GM19395 (cell line): ENCODE measurements around the gene YPEL3.
A peak's percentile ranks its signal among the peaks of the same experiment; 100 is the strongest.

Source experiments
- ATAC-seq: cut with Tn5 transposase; IDR thresholded peaks from one replicate; pipeline ENCODE4 v1.9.1; 2021; ENCODE audit warnings: mild to moderate bottlenecking, moderate library complexity; ENCODE audit not compliant: unreplicated experiment

The YPEL3 gene

DNA sequence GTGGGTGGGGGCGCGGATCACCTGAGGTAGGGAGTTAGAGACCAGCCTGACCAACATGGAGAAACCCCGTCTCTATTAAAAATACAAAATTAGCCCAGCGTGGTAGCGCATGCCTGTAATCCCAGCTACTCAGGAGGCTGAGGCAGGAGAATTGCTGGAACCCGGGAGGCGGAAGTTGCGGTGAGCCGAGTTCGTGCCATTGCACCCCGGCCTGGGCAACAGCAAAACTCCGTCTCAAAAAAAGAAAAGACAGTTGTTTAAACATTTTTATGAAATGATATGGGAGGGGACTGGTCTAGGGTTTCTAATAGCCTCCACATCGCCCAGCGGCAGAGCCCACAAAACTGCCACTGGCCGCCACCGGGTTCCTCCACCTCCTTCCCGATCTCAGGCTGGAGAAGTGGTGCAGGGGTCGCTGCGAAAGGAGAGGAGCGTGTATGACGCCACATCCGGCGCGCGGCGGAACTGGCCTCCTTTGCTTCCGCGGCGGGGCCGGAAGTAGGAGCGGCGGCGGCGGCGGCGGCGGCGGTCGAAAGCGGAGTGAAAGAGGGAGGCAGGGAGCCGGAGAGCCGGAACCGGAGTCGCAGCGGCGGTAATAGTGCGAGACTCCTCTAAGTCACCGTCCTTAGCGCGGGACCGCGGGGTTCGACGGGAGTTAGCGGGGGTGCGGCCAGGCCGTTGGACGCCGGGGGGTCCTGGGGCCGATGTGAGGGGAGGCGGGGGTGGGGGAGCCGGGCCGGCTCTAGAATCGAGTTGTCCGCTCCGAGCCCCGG, 20.3 kb downstream of the YPEL3 start, which contains the start of gene PPP4C:
Gene PPP4C (plus strand): TSS at position 492 of the 773 bp plus-strand sequence. CDS start 384 bp downstream, outside the sequence.
- peak; percentile 73 for ATAC-seq

DNA sequence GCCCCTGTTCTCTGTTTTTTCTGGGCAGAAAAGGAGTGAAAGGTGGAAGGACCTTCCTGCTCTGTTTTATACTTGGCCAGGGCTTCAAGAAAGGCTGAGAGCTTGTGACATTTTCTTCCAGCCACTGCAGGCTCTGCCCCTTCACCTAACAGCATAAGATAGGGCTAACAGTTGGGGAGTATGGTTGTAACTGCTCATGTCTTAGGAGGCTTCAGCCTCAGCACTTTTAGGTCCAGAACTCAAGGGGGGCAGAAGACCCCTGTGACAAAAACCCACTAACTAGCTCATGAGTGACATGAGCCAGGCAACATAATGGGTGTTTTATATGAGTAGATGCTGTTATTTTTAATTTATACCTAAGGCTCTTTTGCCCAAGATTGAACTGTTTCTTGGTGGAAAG, 25.5 kb downstream of the YPEL3 start:
- no peak for ATAC-seq

DNA sequence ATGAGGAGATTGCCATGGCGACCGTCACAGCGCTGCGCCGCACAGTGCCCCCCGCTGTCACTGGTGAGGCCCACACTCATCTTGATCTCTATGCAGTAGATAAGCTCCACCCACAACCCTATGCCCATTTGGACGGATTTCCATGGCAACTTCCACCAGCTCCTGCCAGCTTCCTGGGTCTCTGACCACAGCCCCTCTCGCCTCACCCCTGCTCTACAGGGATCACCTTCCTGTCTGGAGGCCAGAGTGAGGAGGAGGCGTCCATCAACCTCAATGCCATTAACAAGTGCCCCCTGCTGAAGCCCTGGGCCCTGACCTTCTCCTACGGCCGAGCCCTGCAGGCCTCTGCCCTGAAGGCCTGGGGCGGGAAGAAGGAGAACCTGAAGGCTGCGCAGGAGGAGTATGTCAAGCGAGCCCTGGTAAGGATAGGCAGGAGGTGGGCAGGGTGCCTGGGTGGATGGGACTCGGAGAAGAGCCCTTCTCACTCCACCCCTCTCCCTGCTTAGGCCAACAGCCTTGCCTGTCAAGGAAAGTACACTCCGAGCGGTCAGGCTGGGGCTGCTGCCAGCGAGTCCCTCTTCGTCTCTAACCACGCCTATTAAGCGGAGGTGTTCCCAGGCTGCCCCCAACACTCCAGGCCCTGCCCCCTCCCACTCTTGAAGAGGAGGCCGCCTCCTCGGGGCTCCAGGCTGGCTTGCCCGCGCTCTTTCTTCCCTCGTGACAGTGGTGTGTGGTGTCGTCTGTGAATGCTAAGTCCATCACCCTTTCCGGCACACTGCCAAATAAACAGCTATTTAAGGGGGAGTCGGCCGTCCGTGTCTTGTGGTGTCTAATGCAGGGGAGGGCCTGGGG, 26.2 kb downstream of the YPEL3 start:
- no peak for ATAC-seq

DNA sequence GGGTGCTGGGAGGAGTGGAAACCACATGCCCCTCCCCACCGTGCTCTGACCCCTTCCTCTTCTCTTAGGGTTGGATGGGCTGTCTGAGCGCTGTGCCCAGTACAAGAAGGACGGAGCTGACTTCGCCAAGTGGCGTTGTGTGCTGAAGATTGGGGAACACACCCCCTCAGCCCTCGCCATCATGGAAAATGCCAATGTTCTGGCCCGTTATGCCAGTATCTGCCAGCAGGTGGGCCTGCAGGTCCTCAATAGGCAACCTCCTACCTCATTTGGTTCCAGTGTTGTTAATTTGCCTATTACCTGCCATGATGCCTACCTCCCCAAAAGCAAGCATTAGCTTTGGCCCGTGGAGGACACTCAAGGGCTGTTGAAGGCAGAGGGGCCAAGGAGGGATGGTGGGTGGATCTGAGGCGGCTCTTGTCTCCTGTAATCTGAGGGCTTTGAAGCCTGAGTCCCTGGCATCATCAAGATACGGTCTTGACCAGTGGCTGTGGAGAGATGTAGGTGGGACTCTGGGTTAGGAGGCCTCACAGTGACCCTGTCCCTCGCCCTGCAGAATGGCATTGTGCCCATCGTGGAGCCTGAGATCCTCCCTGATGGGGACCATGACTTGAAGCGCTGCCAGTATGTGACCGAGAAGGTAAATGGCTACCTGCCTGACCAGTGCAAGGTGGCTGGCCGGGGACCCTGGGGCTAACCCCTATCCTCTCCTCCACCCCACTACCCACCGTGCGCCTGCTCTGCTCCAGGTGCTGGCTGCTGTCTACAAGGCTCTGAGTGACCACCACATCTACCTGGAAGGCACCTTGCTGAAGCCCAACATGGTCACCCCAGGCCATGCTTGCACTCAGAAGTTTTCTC, 27.0 kb downstream of the YPEL3 start:
- no peak for ATAC-seq

DNA sequence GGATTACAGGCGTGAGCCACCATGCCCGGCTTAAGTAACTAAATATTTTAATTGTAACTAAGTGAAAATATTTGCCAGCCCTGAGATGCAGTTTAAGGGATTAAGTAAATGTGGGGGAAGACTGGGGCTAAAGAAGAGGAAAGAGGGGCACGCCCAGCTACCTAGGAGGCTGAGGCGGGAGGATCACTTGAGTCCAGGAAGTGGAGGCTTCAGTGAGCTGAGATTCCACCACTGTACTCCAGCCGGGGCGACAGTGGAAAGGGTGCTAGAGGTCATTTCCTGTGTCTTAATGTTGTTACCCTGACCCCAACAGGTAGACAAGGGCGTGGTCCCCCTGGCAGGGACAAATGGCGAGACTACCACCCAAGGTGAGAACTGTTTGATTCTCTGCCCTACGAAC, 27.7 kb downstream of the YPEL3 start:
- no peak for ATAC-seq

DNA sequence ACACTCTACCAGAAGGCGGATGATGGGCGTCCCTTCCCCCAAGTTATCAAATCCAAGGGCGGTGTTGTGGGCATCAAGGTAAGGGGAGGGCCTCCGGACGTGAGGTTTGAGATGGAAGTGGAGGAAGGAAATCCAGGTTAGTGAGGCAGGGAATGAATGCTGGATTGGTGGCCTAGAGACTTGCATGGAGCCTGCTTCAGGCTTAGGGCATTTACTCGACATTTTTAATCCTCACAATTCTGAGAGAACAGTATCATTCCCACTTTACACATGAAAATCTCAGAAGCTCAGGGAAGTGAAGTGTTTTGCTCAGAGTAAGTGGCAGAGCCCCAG, 28.5 kb downstream of the YPEL3 start:
- ATAC-seq = no peak

DNA sequence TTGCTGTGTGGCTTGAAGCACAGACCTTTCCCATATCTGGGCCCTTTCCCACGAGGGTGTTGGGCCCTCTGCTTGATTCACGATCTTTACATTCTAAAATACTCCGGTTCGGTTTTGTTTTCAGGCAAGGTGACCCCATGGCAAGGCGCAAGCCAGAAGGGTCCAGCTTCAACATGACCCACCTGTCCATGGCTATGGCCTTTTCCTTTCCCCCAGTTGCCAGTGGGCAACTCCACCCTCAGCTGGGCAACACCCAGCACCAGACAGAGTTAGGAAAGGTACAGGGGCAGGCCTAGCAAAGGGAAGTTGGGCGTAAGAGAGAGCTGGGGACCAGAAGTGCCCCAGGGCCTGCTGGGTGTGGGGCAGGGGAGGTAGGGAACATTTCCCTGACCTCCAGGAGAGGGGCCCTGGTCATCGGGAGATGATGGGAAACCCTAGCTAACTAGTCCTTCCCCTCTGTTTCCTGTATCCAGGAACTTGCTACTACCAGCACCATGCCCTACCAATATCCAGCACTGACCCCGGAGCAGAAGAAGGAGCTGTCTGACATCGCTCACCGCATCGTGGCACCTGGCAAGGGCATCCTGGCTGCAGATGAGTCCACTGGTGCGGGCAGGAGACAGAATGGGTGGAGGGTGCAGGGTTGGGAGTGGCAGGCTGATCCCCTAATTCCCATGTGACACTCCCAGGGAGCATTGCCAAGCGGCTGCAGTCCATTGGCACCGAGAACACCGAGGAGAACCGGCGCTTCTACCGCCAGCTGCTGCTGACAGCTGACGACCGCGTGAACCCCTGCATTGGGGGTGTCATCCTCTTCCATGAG, 29.0 kb downstream of the YPEL3 start:
- ATAC-seq = no peak

DNA sequence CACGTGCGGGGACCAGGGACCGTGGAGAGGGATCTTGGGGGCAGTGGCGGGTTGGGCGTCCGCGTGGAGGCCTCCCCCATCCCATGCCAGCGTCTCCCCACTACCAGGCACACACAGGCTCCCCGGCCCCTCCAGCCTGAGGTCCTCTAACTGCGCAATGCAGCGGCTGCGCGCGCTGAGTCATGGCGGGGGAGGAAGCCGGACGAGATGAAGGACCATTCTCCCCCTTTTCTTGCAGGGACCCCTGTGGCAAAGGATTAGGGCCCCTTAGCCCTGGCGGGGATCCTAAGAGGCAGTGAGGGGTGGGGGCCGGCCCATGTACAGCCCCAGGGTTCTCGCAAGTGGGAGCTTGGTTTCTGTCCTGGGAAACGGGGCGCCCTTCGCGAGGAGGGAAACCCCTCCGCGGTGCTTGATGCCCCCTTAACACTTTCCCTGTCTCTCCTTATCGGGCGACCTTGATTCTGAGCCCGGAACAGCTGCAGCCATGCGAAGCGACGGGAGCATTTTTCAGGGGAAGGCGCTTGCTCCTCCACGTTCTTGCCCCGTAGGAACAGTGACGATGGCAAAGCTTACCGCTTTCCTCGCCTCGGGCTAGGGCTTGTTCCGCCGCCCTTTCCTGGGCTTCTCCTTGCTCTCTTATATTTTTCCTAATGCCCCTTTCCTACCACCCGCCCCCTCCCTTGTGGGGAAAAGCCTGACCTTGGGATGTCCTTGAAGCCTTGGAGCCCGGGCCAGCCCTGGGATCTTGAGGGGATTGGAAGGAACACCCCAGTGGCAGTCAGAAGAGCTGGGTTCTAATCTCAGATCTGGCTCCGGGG, 29.9 kb downstream of the YPEL3 start:
- ATAC-seq = peak; percentile 6

DNA sequence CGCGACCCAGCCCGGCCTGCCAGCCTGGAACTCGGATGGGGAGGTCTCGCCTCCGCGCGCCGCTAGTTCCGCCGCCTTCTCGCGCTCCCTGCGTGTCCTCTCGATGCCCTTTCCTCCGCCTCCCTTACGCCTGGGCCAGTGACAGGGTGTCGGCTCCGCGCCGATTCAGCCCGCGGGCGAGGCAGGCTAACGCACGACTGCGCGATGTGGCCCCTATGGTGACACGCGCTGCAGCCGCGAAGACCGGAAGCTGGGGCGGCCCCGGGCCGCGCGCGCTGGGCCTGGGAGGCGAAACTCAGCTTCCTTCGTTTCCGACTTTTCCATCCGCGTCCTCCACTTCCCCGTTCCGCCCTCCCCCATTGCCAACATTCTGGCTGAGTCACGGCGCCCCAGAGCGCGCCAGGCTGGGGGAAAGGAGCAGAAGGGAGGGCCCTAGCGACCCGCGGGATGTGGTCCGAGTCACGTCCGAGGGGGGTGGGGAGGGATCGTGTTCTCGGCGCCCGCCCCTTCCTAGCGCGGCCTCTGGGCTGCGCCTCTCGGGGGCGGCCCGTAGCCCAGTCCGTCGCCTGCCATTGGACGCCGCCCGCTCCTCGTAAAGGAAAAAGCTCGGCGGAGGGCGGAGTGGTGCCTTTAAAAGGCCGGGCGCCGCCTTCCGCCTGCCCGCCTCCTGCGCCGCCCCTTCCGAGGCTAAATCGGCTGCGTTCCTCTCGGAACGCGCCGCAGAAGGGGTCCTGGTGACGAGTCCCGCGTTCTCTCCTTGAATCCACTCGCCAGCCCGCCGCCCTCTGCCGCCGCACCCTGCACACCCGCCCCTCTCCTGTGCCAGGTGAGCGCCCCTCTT, 30.7 kb downstream of the YPEL3 start, which contains the start of gene ALDOA:
Gene ALDOA (plus strand): TSS at position 659 of the 841 bp plus-strand sequence. CDS start 1,138 bp downstream, outside the sequence.
- ATAC-seq = peak; percentile 71

DNA sequence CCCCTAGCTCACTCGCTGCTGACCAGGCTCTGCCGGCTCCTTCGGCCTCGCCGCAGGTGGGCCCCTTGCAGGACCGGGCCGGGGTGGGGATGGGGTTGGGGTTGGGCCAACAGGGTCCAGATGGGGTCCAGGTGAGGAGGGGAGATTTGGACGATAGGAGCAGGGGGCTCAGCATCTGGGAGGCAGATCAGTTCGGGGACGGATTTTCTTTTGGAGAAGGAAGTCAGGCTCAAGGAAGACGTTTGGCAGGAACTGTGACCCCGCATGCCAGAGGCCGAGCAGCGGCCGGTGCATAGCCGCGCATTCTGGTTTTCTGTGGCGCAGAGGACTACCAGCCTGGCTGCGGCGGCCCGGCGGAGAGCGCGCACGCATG, 31.3 kb downstream of the YPEL3 start:
- ATAC-seq = peak; percentile 3

DNA sequence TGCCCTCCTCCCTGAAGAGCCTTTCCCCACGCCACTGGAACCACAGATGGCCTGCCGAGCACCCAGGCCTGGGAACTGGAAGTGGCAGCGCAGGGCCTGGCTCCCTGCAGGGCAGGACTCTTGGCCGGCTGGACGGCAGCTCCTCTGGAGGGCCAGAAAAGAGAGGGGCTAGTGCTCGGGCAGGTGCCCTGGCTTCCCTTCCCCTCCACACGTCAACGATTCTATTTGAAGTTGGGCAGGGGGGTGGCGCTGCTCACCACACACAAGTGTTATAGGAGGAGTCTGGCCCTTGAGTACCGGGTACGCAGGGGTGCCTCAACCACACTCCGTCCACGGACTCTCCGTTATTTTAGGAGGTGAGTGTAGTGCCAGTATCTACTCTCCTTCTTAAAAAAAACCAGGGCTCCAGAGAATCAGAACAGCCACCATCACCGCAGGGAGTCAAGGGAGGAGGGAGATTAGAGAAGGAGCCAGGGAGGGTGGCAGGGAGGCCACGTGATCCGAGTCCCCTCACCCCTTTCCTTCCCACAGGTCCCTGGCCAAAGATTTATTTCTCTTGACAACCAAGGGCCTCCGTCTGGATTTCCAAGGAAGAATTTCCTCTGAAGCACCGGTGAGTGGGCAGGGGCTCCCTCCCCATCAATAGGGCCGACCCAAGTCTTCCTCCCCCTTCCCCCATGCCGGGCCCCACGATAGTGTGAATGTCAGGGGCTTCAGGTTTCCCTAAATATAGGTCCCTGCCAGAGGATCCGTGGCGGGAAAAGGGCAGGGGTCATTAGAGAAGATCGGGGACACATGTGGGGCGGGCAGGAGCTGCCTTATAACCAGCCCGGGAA, 31.9 kb downstream of the YPEL3 start:
- ATAC-seq = no peak

DNA sequence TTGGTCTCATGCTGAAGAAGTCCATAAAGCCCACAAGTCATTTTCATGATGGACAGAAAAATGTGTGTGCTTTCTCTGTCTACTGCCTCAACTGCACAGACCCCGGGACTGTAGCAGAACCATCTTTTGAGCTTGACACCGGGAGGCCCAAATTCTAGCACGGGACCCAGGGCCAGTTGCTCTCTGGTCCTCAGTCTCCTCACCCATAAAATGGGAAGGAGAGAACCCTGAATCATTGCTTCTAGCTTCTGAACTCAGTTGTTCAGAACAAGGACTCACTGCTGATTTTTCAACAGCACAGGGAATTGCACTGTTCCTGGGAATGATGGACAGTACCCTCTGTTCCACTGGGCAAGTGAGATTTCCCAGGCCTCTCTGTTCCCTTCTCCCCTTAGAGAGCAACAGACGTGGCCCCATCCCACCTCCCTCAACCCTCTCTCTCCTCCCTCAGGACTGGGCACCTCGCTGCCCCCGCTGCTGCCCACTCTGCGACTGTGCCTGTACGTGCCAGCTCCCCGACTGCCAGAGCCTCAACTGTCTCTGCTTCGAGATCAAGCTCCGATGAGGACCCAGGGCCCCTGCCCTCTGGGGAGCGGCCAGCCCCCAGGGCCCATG, 32.6 kb downstream of the YPEL3 start:
- no peak for ATAC-seq

DNA sequence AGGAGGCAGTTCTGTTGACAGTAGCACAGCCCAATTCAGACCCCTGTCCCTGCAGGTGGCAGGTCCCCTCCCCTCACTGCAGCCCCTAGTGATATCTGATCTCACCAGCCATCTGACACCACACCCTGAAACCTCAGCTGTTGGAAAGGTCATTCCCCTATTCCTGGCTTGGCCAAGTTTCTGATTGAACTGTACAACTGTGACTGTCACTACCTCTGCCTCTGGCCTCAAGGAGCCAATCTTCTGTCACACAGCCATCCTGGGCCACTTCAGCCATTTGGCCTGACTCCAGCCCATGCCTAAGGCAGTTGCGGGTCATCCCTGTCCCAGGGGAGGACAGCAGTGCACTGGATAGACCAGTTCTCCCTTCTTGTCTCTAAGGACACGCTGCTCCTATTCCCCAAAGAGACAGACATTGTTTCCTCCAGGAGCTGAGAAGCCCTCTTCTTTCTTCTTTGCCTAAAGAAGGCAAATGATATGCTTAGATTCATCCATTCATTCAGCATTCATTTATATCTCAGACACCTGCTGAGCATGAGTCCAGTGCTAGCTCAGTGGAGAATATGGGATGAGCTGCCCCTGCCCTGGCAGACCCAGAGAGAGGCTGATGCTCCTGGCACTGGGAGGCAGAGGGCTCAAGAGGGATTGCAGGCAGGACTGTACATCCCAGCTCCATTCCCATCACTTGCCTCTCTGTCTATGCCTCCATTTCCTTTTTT, 35.0 kb downstream of the YPEL3 start:
- no peak for ATAC-seq

DNA sequence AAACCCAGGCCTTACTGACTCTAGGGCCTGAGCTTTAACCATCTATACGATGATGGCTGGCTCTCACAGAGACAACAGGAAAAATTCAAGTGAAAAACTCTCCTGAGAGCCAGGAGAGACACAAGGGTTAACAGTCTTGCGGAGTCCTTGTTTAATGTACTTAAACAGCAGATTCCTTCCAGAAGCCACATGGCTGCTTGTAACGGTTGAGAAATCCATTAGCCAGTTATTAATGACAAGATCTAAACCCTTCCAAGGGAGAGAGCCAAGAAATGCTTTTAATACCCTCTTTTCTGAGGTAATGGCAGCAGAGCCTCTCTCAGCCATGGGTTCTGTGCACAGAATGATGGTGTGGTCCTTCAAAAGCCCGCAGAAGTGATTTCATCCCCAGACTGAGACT, 35.7 kb downstream of the YPEL3 start:
- ATAC-seq = no peak

DNA sequence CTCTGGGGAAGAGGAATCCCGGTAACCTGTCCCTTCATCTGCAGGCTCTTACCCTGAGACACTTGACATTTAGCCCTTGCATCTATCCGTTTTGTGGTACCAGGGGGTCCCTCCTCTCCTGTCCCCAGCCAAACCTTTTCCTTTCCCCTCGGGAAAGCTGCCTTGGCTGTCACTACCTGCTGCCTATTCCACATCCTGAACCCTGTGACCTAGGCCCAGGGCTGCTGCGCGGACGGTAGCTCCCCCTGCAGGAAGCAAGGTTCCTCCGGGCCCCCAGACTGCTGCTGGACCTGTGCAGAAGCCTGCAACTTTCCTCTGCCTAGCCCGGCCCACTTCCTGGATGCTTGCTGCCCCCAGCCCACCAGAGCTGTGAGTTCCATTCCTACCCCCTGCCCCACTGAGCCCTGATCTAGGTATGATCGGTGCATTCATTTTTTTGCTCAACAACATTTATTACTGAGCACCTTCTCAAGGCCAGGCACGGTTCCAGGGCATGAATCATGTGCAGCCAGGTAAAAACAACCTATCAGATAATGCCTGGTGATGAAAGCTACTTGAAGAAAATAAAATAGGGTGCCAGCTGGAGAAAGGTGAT, 41.0 kb downstream of the YPEL3 start:
- ATAC-seq = no peak

DNA sequence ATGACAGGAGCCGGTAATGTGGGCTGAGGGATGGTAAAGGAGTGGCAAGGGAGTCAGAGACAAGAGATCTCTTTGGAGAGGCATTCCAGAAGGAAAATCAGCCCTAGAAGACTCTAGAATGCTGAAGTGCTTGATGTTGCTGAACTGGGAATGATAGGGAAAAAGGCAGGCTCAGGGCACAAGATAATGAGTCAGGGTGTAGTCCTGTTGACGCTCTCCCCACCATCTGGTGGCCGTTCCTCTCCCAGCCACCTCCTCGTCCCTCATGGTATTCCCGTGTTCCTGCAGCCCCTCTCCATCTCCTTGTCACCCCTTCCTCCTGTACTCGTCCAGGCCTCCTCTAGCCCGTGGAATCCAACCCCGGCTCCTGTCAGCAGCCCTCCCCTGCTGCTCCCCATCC, 41.6 kb downstream of the YPEL3 start:
- ATAC-seq = no peak
